Uterus (tissue), 4 donors: ENCODE data around the gene FANCC. TPM values are rescaled to one million over a fixed set of nuclear protein-coding genes. Genes with fewer than 3 reads are reported as not detected.
A peak's percentile ranks its signal among the peaks of the same experiment; 100 is the strongest.

Source experiments
- DNase-seq, 2 donors: peaks; one replicate each; pipeline ENCODE4 v3.0.0-alpha.2; 2019 to 2020
- H3K27ac ChIP-seq, 2 donors: fragments of 200-600 bp; sonication (generic); 1 replicate in 1 of 2; 2 replicates in 1 of 2; pipeline ENCODE4 v1.5.1; 2016 to 2018
- H3K27me3 ChIP-seq, 2 donors: fragments of 200-600 bp; sonication (generic); one replicate each; pipeline ENCODE4 v1.5.1; 2018 to 2019; ENCODE audit warnings: control low read depth in 1 of 2
- H3K36me3 ChIP-seq, 2 donors: fragments of 200-600 bp; sonication (generic); one replicate each; pipeline ENCODE4 v1.5.1; 2019; ENCODE audit warnings: control low read depth in 1 of 2
- H3K4me1 ChIP-seq, 2 donors: fragments of 200-600 bp; sonication (generic); one replicate each; pipeline ENCODE4 v1.5.1; 2018 to 2019; ENCODE audit warnings: control low read depth in 1 of 2
- H3K4me3 ChIP-seq, 2 donors: fragments of 200-600 bp; sonication (generic); 1 replicate in 1 of 2; 2 replicates in 1 of 2; pipeline ENCODE4 v1.5.1; 2018 to 2019; ENCODE audit warnings: mild to moderate bottlenecking in 1 of 2
- H3K9me3 ChIP-seq, 2 donors: fragments of 200-600 bp; sonication (generic); one replicate each; pipeline ENCODE4 v1.5.1; 2019; ENCODE audit warnings: control low read depth in 1 of 2
- CTCF ChIP-seq, 4 experiments: fragments of 200-600 bp in 2 of 4; fragments of 450-650 bp in 2 of 4; sonication (generic) in 2 of 4; IDR thresholded peaks; one replicate each; pipeline ENCODE4 v1.5.1; 2016 to 2019; ENCODE audit warnings: antibody characterized with exemption in 4 of 4, mild to moderate bottlenecking in 2 of 4, moderate library complexity in 1 of 4
- POLR2A ChIP-seq, 2 donors: fragments of 450-650 bp; IDR thresholded peaks; one replicate each; pipeline ENCODE4 v1.6.1; 2016; ENCODE audit warnings: antibody characterized with exemption in 2 of 2, mild to moderate bottlenecking in 1 of 2, moderate library complexity in 1 of 2
- intact Hi-C: fragments of 100-400 bp; cut with DNase I; formaldehyde crosslinking; loops from one replicate; pipeline ENCODE4 v1.15.1; 2023; ENCODE audit warnings: low total_unique reads
- total RNA-seq, 4 donors: library from RNA; depleted of rRNA in 3 of 4; stranded (reverse); fragments of >200 nt in 3 of 4; gene quantifications; one replicate each; pipeline versions ENCODE4 v1.1.0 to v1.2.4, GENCODE V29; 2014 to 2023
- donor health status: DM: yes; HTN: yes; CAD: no.

The FANCC gene
- total RNA-seq, 4 donors from 2014 or later: 4.1 to 21.4 (median 15.9) TPM

- TF ChIP-seq CTCF (IDR thresholded peaks at IDR 0.05) (no peak), POLR2A (IDR thresholded peaks at IDR 0.05) (no peak)
- no peak overlapping the region for H3K27ac ChIP-seq
Observed at GRCh38 chr9:95171596-95171995, 145.9 kb downstream of the FANCC start.

GRCh38 chr9:95171001-95171400, 146.5 kb downstream of the FANCC start:
- H3K4me3 ChIP-seq: no peak overlapping the region
- H3K27me3 ChIP-seq: no peaks in the 10 kb centered on the region
- intact Hi-C loops: no loop called here
- H3K9me3 ChIP-seq: no peaks in the 10 kb centered on the region
- H3K27ac ChIP-seq: no peak overlapping the region
- H3K4me1 ChIP-seq: no peaks in the 10 kb centered on the region
- DNase-seq: no peak
- no peak for TF ChIP-seq POLR2A (IDR thresholded peaks at IDR 0.05)
- no peak for TF ChIP-seq CTCF (IDR thresholded peaks at IDR 0.05)
- H3K36me3 ChIP-seq: no peaks in the 10 kb centered on the region

More at GRCh38 chr9:95171596-95171995, 145.9 kb downstream of the FANCC start:
- DNase-seq: no peak
- Histone ChIP-seq H3K4me3 (no peak overlapping the region), H3K9me3 (no peaks in the 10 kb centered on the region), H3K27me3 (no peaks in the 10 kb centered on the region), H3K4me1 (no peaks in the 10 kb centered on the region), H3K36me3 (no peaks in the 10 kb centered on the region)
- intact Hi-C loops: no loop called here

GRCh38 chr9:95167998-95168397, 149.5 kb downstream of the FANCC start:
- Histone ChIP-seq H3K27ac (no peak overlapping the region), H3K4me1 (no peaks in the 10 kb centered on the region), H3K4me3 (no peak overlapping the region), H3K27me3 (no peaks in the 10 kb centered on the region), H3K9me3 (no peaks in the 10 kb centered on the region), H3K36me3 (no peaks in the 10 kb centered on the region)
- peak in 1 of 2 donors; percentile 43 for DNase-seq
- intact Hi-C loops: no loop called here
- TF ChIP-seq CTCF (IDR thresholded peaks at IDR 0.05) (peak; percentile 41 to 56 (median 48)), POLR2A (IDR thresholded peaks at IDR 0.05) (no peak)

GRCh38 chr9:95165004-95165403, 152.5 kb downstream of the FANCC start:
- H3K27me3 ChIP-seq: no peaks in the 10 kb centered on the region
- H3K36me3 ChIP-seq: no peaks in the 10 kb centered on the region
- no peak for TF ChIP-seq CTCF (IDR thresholded peaks at IDR 0.05)
- TF ChIP-seq POLR2A (IDR thresholded peaks at IDR 0.05): no peak
- intact Hi-C loops: no loop called here
- no peak for DNase-seq
- no peaks in the 10 kb centered on the region for H3K9me3 ChIP-seq
- H3K4me1 ChIP-seq: no peaks in the 10 kb centered on the region
- H3K4me3 ChIP-seq: no peak overlapping the region
- no peak overlapping the region for H3K27ac ChIP-seq

- no peak for TF ChIP-seq POLR2A (IDR thresholded peaks at IDR 0.05)
- TF ChIP-seq CTCF (IDR thresholded peaks at IDR 0.05): no peak
- peak overlapping the region in 1 of 2 donors; percentile 20 for H3K27ac ChIP-seq
- no peaks in the 10 kb centered on the region for H3K36me3 ChIP-seq
- H3K4me1 ChIP-seq: peaks cover 0 to 3% of the 10 kb centered on the region in 2 donors
- intact Hi-C loops: no loop called here
- H3K4me3 ChIP-seq: no peak overlapping the region
- no peaks in the 10 kb centered on the region for H3K27me3 ChIP-seq
- peak; percentile 56 to 78 for DNase-seq
- H3K9me3 ChIP-seq: no peaks in the 10 kb centered on the region
Observed at GRCh38 chr9:95157481-95158151, 159.9 kb downstream of the FANCC start.
